Measurements from ENCODE around the gene SLC17A2.

GRCh38 chr6:25903467-25904099, 26.9 kb downstream of the SLC17A2 start:
- TF ChIP-seq GATA2 (IDR thresholded peaks at IDR 0.05; ENCODE audit: low read depth, low read length) (no peak), GATA3 (IDR thresholded peaks at IDR 0.05; ENCODE audit: low read depth, low read length) (no peak)

All from SH-SY5Y (cell line).